Panc1 (cell line): ENCODE results near the gene SIVA1. TPM values are rescaled to one million over a fixed set of nuclear protein-coding genes. Genes with fewer than 3 reads are reported as not detected.

Source experiments
- ATAC-seq: fragments of 200-7000 bp; cut with Tn5 transposase; 2 replicates; pipeline ENCODE4 v1.9.1; 2020; ENCODE audit warnings: mild to moderate bottlenecking, moderate library complexity
- BruUV-seq: library from RNA; stranded (reverse); fragments of 400-500 nt; replicated peaks from 2 replicates; lab custom pipeline; 2021; lab: Mats Ljungman, UMichigan
- CTCF ChIA-PET: fragments of 300-600 bp; sonication (Branson Sonifier 250); formaldehyde crosslinking; loops from one replicate; lab custom pipeline; 2022; ENCODE audit warnings: antibody characterized with exemption; lab: Charles Lee
- POLR2A ChIA-PET: fragments of 300-600 bp; sonication (Branson Sonifier 250); formaldehyde crosslinking; loops from one replicate; lab custom pipeline; 2022; ENCODE audit warnings: antibody characterized with exemption; lab: Charles Lee
- DNase-seq: peaks from one replicate; pipeline ENCODE4 v3.0.0-alpha.2; 2010; ENCODE audit warnings: low read depth, low spot score
- H3K27ac ChIP-seq: 2 replicates; pipeline ENCODE4 v1.5.1; 2011; ENCODE audit warnings: mild to moderate bottlenecking, low read length, inconsistent platforms
- H3K27me3 ChIP-seq: fragments of 200-500 bp; sonication (Bioruptor generic); 2 replicates; pipeline ENCODE4 v1.6.0; 2014; ENCODE audit warnings: low read length, inconsistent platforms; ENCODE audit not compliant: control insufficient read depth, insufficient read depth
- H3K36me3 ChIP-seq: fragments of 200-500 bp; sonication (Bioruptor generic); 2 replicates; pipeline ENCODE4 v1.5.1; 2014; ENCODE audit warnings: inconsistent platforms, mild to moderate bottlenecking, low read length, moderate library complexity; ENCODE audit not compliant: control insufficient read depth, insufficient read depth
- H3K4me1 ChIP-seq: 2 replicates; pipeline ENCODE4 v1.5.1; 2011; ENCODE audit warnings: inconsistent platforms, mild to moderate bottlenecking, low read length, moderate library complexity; ENCODE audit not compliant: control insufficient read depth, insufficient read depth
- H3K4me3 ChIP-seq, 2 experiments: 2 replicates each; pipeline ENCODE4 v1.5.1; 2011 to 2012; ENCODE audit warnings: low read depth in 2 of 2, low read length in 2 of 2, mild to moderate bottlenecking in 2 of 2, inconsistent platforms in 1 of 2, moderate library complexity in 1 of 2
- H3K9me3 ChIP-seq: fragments of 200-500 bp; sonication (Bioruptor generic); 2 replicates; pipeline ENCODE4 v1.5.1; 2014; ENCODE audit warnings: low read depth, mild to moderate bottlenecking, inconsistent platforms, low read length, moderate library complexity; ENCODE audit not compliant: control insufficient read depth, insufficient read depth
- CTCF ChIP-seq: fragments of 450-650 bp; IDR thresholded peaks from 2 replicates; pipeline ENCODE4 v1.5.1; 2017; ENCODE audit warnings: mild to moderate bottlenecking
- POLR2AphosphoS5 ChIP-seq: IDR thresholded peaks from 2 replicates; pipeline ENCODE4 v1.6.1; 2012; ENCODE audit warnings: mild to moderate bottlenecking, low read depth, low read length, moderate library complexity
- REST ChIP-seq, 2 experiments: IDR thresholded peaks; 2 replicates each; pipeline ENCODE4 v1.6.1; 2011 to 2012; ENCODE audit warnings: low read depth in 2 of 2, control low read depth in 1 of 2, low read length in 1 of 2, mild to moderate bottlenecking in 1 of 2, moderate library complexity in 1 of 2; ENCODE audit not compliant: insufficient read depth in 1 of 2
- SIN3A ChIP-seq: IDR thresholded peaks from 2 replicates; pipeline ENCODE4 v1.6.1; 2012; ENCODE audit warnings: low read depth, mild to moderate bottlenecking, low read length, moderate library complexity, borderline replicate concordance; ENCODE audit not compliant: insufficient read depth
- TCF7L2 ChIP-seq: IDR thresholded peaks from 2 replicates; pipeline ENCODE4 v1.6.1; 2011; ENCODE audit warnings: mild to moderate bottlenecking, low read depth, low read length, inconsistent platforms
- in situ Hi-C: cut with HindIII; loops from 2 replicates; pipeline ENCODE4 v1.10.0; 2016; ENCODE audit warnings: low sequenced_read_pairs, low pct_unique_long_range_greater_than_20kb
- intact Hi-C: fragments of 100-400 bp; cut with micrococcal nuclease; formaldehyde crosslinking; loops from one replicate; pipeline ENCODE4 v1.10.0; 2022; ENCODE audit not compliant: unreplicated experiment
- total RNA-seq: library from RNA; stranded (reverse); gene quantifications from one replicate; pipeline ENCODE4 v1.2.1, GENCODE V29; 2021; ENCODE audit not compliant: unreplicated experiment

Gene SIVA1
- total RNA-seq, 1 experiment from 2014 or later = 100 TPM

GRCh38 chr14:104766863-104767633, 14.1 kb downstream of the SIVA1 start:
- Histone ChIP-seq H3K4me1 (peaks cover 18% of the 10 kb centered on the region), H3K9me3 (no peaks in the 10 kb centered on the region), H3K27me3 (no peaks in the 10 kb centered on the region), H3K27ac (no peak overlapping the region), H3K36me3 (no peaks in the 10 kb centered on the region; the same call in 1 of the 2 replicates), H3K4me3 (no peak overlapping the region)
- DNase-seq (no peak), ATAC-seq (no peak)
- no TSS peak for BruUV-seq
- in situ Hi-C loops (no loop called here), intact Hi-C loops (loop anchor here (5.0 kb wide), 1 partner anchor 60 kb away; no protein-coding TSS in a partner anchor)
- ChIA-PET POLR2A (no interaction called here), CTCF (no interaction called here)
- TF ChIP-seq TCF7L2 = no peak
- no peak for TF ChIP-seq CTCF

GRCh38 chr14:104767634-104767918, 14.6 kb downstream of the SIVA1 start:
- no peak overlapping the region for H3K27ac ChIP-seq
- no peak overlapping the region for H3K4me3 ChIP-seq
- TF ChIP-seq SIN3A (no peak), TCF7L2 (no peak)
- no peaks in the 10 kb centered on the region; the same call in 1 of the 2 replicates for H3K36me3 ChIP-seq
- H3K27me3 ChIP-seq = no peaks in the 10 kb centered on the region
- H3K9me3 ChIP-seq = no peaks in the 10 kb centered on the region
- in situ Hi-C loops = no loop called here
- ATAC-seq (no peak), DNase-seq (no peak)
- ChIA-PET CTCF (interaction anchor here (1.4 kb wide), 1 partner anchor 15 kb away, joined by 5 read pairs; the partner anchor contains the start of gene SIVA1), POLR2A (no interaction called here)
- H3K4me1 ChIP-seq = peaks cover 18% of the 10 kb centered on the region
- intact Hi-C loops = loop anchor here (5.0 kb wide), 1 partner anchor 60 kb away; no protein-coding TSS in a partner anchor
- BruUV-seq = no TSS peak

- BruUV-seq = no TSS peak
- ChIA-PET POLR2A (interaction anchor here (0.7 to 0.8 kb wide), 3 partner anchors 11 to 103 kb away, joined by 4 to 6 read pairs (median 5); no protein-coding TSS in a partner anchor), CTCF (interaction anchor here (1.4 to 1.5 kb wide), 2 partner anchors 16 to 58 kb away, joined by 5 to 10 read pairs; partner anchors contain the start of gene SIVA1)
- in situ Hi-C loops (no loop called here), intact Hi-C loops (loop anchor here (5.0 kb wide), 1 partner anchor 59 kb away; no protein-coding TSS in a partner anchor)
- no peak for TF ChIP-seq REST (IDR thresholded peaks at IDR 0.05; ENCODE audit: insufficient read depth in 1 of 2, low read depth in 2 of 2, low read length in 1 of 2)
- 0 out of 2 replicates have a peak, but pooled peaks have one; percentile 7 for TF ChIP-seq SIN3A
- peak; percentile 21; the same call in 1 of the 2 replicates for TF ChIP-seq POLR2AphosphoS5
- peak; percentile 89 for TF ChIP-seq CTCF
- TF ChIP-seq TCF7L2 = no peak
- H3K9me3 ChIP-seq = no peaks in the 10 kb centered on the region
- H3K4me1 ChIP-seq = peaks cover 18% of the 10 kb centered on the region
- peak; percentile 87 for ATAC-seq
- H3K4me3 ChIP-seq = no peak overlapping the region
- H3K27ac ChIP-seq = peak overlapping the region; percentile 69
- H3K36me3 ChIP-seq = no peaks in the 10 kb centered on the region; the same call in 1 of the 2 replicates
- DNase-seq = peak; percentile 45
- H3K27me3 ChIP-seq = no peaks in the 10 kb centered on the region
Observed at GRCh38 chr14:104768437-104769323, 15.7 kb downstream of the SIVA1 start.
